ENCODE measurements around the gene NOX5.

The NOX5 gene

DNA sequence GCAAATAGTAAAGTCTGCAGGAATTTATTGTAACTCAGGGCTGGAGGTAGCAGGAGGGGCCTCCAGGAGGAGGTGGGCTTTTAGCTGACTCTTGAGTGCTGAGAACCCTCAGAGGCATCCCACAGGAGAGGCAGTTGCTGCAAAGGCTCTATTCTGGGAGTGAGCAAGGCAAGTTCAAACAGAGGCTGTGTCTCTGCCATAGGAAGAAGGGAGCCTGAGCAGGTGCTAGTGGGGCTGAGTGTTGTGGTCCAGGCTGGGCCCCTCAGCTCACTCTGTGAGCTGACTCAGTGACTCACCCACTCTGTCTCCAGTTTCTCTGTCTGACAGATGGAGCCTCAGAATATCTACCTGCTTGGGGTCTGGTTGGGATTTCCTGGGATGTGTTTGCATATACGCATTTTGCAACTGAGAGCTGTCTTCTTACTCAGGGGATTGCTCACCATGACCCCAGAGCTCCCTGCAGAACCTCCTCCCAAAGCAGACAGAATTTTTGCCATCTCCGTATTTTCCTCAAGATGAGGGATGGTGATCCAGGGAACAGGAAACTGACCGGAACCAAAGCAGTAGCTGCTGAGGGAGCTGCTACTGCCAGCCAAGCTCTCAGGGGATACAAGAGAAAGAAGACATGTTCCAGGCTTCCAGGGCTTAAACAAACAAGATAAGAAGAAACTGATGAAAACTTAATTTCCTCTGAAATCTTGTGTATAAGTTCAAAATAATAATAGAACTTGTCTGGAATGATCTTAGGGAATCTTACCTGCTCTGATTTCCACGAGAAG lies 13.6 kb upstream of the NOX5 start:
- Histone ChIP-seq H3K27ac (ENCODE audit: low read length) (no peak overlapping the region), H3K4me3 (ENCODE audit: low read length in 2 of 2) (no peak overlapping the region), H3K9ac (ENCODE audit: low read length in 2 of 2) (no peak overlapping the region), H3K4me1 (ENCODE audit: control insufficient read depth, insufficient read depth, low read length) (no peaks in the 10 kb centered on the region), H3K9me3 (ENCODE audit: control insufficient read depth in 2 of 2, low read length in 2 of 2) (no peaks in the 10 kb centered on the region), H3K27me3 (ENCODE audit: control insufficient read depth in 1 of 2, insufficient read depth in 2 of 2, low read length in 2 of 2) (no peaks in the 10 kb centered on the region), H3K36me3 (ENCODE audit: control insufficient read depth in 2 of 2, insufficient read depth in 2 of 2, low read length in 2 of 2) (no peaks in the 10 kb centered on the region)

DNA sequence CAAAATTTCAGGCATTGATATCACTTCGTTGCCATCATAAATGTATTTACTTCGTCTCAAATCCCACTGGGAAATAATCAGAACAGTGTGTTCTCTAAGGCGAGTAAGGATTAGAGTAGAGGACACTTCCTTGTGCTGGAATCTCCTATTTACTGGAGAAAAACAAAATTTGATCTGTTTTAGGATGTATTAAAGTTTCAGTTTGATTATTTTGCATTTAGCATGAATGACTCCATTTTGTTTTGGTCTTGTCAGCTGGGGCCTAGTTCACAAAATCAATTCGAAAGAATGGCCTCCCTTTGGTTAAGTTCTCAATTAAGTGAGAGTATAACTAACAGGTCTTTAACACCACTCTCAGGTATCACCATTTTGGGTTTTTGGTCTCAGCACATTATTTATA lies 11.7 kb upstream of the NOX5 start:
- Histone ChIP-seq H3K27ac (ENCODE audit: low read length) (no peak overlapping the region), H3K9ac (ENCODE audit: low read length in 2 of 2) (no peak overlapping the region), H3K4me1 (ENCODE audit: control insufficient read depth, insufficient read depth, low read length) (no peaks in the 10 kb centered on the region), H3K36me3 (ENCODE audit: control insufficient read depth in 2 of 2, insufficient read depth in 2 of 2, low read length in 2 of 2) (no peaks in the 10 kb centered on the region), H3K27me3 (ENCODE audit: control insufficient read depth in 1 of 2, insufficient read depth in 2 of 2, low read length in 2 of 2) (no peaks in the 10 kb centered on the region), H3K9me3 (ENCODE audit: control insufficient read depth in 2 of 2, low read length in 2 of 2) (peaks cover 2 to 5% of the 10 kb centered on the region in 2 donors), H3K4me3 (ENCODE audit: low read length in 2 of 2) (no peak overlapping the region)

DNA sequence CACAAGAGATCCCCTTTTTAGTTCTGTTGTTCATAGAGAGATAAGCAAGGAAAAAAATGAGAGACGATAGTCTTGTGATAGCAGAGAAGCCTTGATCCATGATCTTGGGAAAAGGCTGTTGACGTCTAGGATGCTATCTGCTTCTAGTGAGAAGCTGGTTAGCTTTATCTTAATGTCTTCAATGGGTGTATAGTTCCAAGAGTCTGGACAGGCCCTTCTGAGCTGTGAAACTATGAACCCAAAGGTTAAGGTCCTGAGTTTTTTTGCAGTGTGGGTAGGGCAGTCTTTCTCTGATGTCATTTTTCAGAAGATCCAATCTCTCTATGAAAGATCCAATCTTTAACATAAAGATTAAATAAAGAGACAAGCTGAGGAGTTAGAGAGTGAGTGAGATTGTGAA lies 10.5 kb upstream of the NOX5 start:
- Histone ChIP-seq H3K4me3 (ENCODE audit: low read length in 2 of 2) (no peak overlapping the region), H3K4me1 (ENCODE audit: control insufficient read depth, insufficient read depth, low read length) (no peaks in the 10 kb centered on the region), H3K9me3 (ENCODE audit: control insufficient read depth in 2 of 2, low read length in 2 of 2) (peaks cover 5 to 9% of the 10 kb centered on the region in 2 donors), H3K9ac (ENCODE audit: low read length in 2 of 2) (no peak overlapping the region), H3K36me3 (ENCODE audit: control insufficient read depth in 2 of 2, insufficient read depth in 2 of 2, low read length in 2 of 2) (no peaks in the 10 kb centered on the region), H3K27ac (ENCODE audit: low read length) (no peak overlapping the region), H3K27me3 (ENCODE audit: control insufficient read depth in 1 of 2, insufficient read depth in 2 of 2, low read length in 2 of 2) (no peaks in the 10 kb centered on the region)

DNA sequence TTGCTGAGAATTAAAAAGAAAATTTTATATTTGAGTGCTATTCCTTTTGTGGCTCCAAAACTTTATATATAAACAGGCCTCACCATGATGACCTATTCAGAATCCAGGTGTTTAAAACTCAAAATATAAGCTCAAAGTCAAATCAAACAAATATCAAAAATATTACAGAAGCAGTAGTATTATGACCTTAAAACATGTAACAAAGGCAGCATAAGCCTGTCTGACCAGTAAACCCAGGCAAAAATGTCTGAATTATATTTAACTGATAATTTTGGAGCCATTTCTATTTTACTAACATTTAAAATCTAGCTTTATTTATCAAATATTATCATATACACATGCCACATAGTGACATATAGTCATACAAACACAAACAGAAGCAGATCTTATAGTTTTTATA lies 6.4 kb upstream of the NOX5 start:
- Histone ChIP-seq H3K36me3 (ENCODE audit: control insufficient read depth in 2 of 2, insufficient read depth in 2 of 2, low read length in 2 of 2) (no peaks in the 10 kb centered on the region), H3K27ac (ENCODE audit: low read length) (no peak overlapping the region), H3K9ac (ENCODE audit: low read length in 2 of 2) (no peak overlapping the region), H3K27me3 (ENCODE audit: control insufficient read depth in 1 of 2, insufficient read depth in 2 of 2, low read length in 2 of 2) (no peaks in the 10 kb centered on the region), H3K9me3 (ENCODE audit: control insufficient read depth in 2 of 2, low read length in 2 of 2) (peaks cover 5 to 16% of the 10 kb centered on the region in 2 donors), H3K4me3 (ENCODE audit: low read length in 2 of 2) (no peak overlapping the region), H3K4me1 (ENCODE audit: control insufficient read depth, insufficient read depth, low read length) (no peaks in the 10 kb centered on the region)

DNA sequence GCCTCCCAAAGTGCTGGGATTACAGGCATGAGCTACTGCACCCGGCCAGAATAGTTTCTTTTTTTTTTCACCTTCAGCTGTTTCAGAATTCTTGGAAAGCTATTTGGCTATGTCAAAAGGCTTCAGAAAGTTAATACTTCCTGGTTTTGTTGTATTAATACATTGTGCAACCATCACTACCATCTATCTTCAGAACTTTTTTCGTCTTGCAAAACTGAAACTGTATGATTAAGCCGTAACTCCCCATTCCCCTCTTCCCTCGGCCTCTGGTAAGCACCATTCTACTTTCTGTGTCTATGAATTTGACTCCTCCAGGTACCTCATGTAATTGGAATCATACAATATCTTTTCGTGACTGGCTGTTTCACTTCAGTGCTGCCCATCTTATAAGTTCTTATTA lies 5.2 kb upstream of the NOX5 start:
- Histone ChIP-seq H3K4me1 (ENCODE audit: control insufficient read depth, insufficient read depth, low read length) (no peaks in the 10 kb centered on the region), H3K9me3 (ENCODE audit: control insufficient read depth in 2 of 2, low read length in 2 of 2) (peaks cover 5 to 16% of the 10 kb centered on the region in 2 donors), H3K27me3 (ENCODE audit: control insufficient read depth in 1 of 2, insufficient read depth in 2 of 2, low read length in 2 of 2) (no peaks in the 10 kb centered on the region), H3K27ac (ENCODE audit: low read length) (no peak overlapping the region), H3K4me3 (ENCODE audit: low read length in 2 of 2) (no peak overlapping the region), H3K36me3 (ENCODE audit: control insufficient read depth in 2 of 2, insufficient read depth in 2 of 2, low read length in 2 of 2) (no peaks in the 10 kb centered on the region), H3K9ac (ENCODE audit: low read length in 2 of 2) (no peak overlapping the region)

DNA sequence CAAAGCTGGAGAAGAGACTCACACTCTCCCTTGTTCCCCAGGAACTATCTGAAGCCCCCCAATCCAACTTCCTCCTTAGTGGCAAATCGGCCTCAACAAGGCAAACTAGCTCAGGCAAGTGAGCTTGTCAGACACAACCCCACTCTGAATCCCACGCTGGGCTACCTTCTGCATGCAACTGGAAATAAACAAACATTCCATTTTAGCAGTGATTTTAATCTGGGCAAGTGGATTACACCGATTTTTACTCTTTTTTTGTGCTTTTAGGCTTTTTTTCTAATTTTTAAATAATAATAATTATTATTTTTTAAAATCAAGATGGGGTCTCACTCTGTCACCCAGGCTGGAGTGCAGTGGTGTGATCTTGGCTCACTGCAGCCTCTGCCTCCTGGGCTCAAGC lies 2.9 kb upstream of the NOX5 start:
- Histone ChIP-seq H3K27me3 (ENCODE audit: control insufficient read depth in 1 of 2, insufficient read depth in 2 of 2, low read length in 2 of 2) (peaks cover 0 to 4% of the 10 kb centered on the region in 2 donors), H3K36me3 (ENCODE audit: control insufficient read depth in 2 of 2, insufficient read depth in 2 of 2, low read length in 2 of 2) (no peaks in the 10 kb centered on the region), H3K9me3 (ENCODE audit: control insufficient read depth in 2 of 2, low read length in 2 of 2) (peaks cover 5 to 16% of the 10 kb centered on the region in 2 donors), H3K4me1 (ENCODE audit: control insufficient read depth, insufficient read depth, low read length) (no peaks in the 10 kb centered on the region), H3K4me3 (ENCODE audit: low read length in 2 of 2) (no peak overlapping the region), H3K9ac (ENCODE audit: low read length in 2 of 2) (no peak overlapping the region), H3K27ac (ENCODE audit: low read length) (no peak overlapping the region)

DNA sequence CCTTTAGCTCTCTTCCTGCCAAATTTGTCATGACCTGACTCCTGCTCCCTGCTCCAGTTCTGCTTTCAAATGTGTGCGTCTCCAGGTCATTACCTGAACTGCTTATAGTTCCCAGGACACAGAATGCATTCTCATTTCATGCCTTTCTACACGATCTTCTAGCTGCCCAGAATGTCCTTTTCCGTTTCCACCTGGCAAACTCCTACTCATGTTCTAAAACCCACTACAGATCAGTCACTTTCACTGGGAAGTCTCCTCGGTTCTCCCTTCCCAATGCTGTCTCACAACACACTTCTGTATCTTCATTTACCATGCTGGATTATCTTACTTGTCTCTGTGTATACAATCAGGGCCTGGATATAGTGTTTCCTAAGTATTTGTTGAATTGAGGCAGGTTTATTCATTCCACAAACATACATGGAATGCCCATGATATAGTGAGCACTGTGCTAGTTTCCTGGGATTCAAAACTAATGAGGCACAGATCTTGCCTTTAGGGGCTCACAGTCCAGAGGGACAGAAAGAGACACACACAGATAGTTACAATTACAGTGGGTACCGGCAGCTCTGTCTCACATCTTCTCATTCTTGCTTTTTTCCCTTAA lies 1.6 kb upstream of the NOX5 start:
- H3K4me1 ChIP-seq (ENCODE audit: control insufficient read depth, insufficient read depth, low read length), result no peaks in the 10 kb centered on the region
- no peak overlapping the region for H3K27ac ChIP-seq (ENCODE audit: low read length)
- no peak overlapping the region for H3K4me3 ChIP-seq (ENCODE audit: low read length in 2 of 2)
- peaks cover 0 to 4% of the 10 kb centered on the region in 2 donors for H3K27me3 ChIP-seq (ENCODE audit: control insufficient read depth in 1 of 2, insufficient read depth in 2 of 2, low read length in 2 of 2)
- H3K9ac ChIP-seq (ENCODE audit: low read length in 2 of 2), result no peak overlapping the region
- no peaks in the 10 kb centered on the region for H3K36me3 ChIP-seq (ENCODE audit: control insufficient read depth in 2 of 2, insufficient read depth in 2 of 2, low read length in 2 of 2)
- H3K9me3 ChIP-seq (ENCODE audit: control insufficient read depth in 2 of 2, low read length in 2 of 2), result peaks cover 2 to 10% of the 10 kb centered on the region in 2 donors

DNA sequence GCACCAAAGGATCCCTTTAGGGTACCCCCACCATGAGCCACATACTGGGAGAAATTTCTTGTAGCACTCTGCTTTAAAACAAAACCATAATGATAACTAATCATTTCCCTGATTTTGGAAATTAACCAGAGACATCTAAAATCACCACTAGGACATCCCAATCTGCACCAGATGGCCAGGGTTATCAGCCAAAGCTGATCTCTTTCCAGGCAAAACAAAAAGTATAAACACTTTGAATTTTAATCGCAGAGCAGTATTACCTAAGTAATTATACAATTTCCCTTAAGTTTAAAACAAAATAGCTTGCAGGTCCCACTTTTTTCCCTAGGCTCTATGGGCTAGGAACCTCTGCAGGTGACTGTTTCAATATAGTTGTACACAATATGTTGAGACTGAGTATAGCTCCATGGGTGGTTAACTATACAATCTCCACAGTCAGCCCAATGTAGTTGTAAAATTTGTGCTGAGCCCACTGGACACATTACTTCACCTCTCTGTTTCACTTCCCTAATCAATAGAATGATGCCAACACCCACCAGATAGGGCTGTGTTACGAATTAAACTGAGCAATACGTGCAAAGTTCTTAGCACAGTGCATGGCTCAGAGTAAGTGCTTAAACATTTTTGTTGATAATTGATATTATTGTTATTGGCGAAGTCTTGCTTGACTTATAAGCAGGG lies 629 bp upstream of the NOX5 start:
- H3K27ac ChIP-seq (ENCODE audit: low read length), result no peak overlapping the region
- no peaks in the 10 kb centered on the region for H3K36me3 ChIP-seq (ENCODE audit: control insufficient read depth in 2 of 2, insufficient read depth in 2 of 2, low read length in 2 of 2)
- H3K27me3 ChIP-seq (ENCODE audit: control insufficient read depth in 1 of 2, insufficient read depth in 2 of 2, low read length in 2 of 2), result peaks cover 0 to 4% of the 10 kb centered on the region in 2 donors
- no peak overlapping the region for H3K9ac ChIP-seq (ENCODE audit: low read length in 2 of 2)
- no peaks in the 10 kb centered on the region for H3K4me1 ChIP-seq (ENCODE audit: control insufficient read depth, insufficient read depth, low read length)
- no peak overlapping the region for H3K4me3 ChIP-seq (ENCODE audit: low read length in 2 of 2)
- H3K9me3 ChIP-seq (ENCODE audit: control insufficient read depth in 2 of 2, low read length in 2 of 2), result peaks cover 0 to 8% of the 10 kb centered on the region in 2 donors

DNA sequence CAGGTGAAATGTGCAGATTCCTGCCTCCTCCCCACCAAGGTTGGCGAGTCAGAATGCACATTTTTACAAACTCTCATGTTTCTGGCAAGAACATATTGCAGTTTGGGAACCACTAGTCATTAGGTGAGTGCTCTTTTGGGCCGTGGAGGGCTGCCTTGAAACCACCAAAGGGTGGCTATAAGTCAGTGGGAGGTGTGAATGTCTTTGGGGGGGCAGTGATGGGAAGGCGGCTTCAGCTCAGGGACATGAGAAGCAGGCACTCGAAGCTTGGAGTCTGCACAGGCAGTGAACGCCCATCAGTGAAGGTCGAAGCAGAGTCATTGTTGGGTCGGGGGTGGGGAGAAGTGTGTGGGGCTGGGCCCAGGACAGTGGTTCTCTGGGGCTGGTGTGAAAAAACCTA lies 1.1 kb downstream of the NOX5 start:
- Histone ChIP-seq H3K27me3 (ENCODE audit: control insufficient read depth in 1 of 2, insufficient read depth in 2 of 2, low read length in 2 of 2) (peaks cover 0 to 4% of the 10 kb centered on the region in 2 donors), H3K4me3 (ENCODE audit: low read length in 2 of 2) (no peak overlapping the region), H3K36me3 (ENCODE audit: control insufficient read depth in 2 of 2, insufficient read depth in 2 of 2, low read length in 2 of 2) (no peaks in the 10 kb centered on the region), H3K4me1 (ENCODE audit: control insufficient read depth, insufficient read depth, low read length) (no peaks in the 10 kb centered on the region), H3K9me3 (ENCODE audit: control insufficient read depth in 2 of 2, low read length in 2 of 2) (no peaks in the 10 kb centered on the region), H3K9ac (ENCODE audit: low read length in 2 of 2) (no peak overlapping the region), H3K27ac (ENCODE audit: low read length) (no peak overlapping the region)

DNA sequence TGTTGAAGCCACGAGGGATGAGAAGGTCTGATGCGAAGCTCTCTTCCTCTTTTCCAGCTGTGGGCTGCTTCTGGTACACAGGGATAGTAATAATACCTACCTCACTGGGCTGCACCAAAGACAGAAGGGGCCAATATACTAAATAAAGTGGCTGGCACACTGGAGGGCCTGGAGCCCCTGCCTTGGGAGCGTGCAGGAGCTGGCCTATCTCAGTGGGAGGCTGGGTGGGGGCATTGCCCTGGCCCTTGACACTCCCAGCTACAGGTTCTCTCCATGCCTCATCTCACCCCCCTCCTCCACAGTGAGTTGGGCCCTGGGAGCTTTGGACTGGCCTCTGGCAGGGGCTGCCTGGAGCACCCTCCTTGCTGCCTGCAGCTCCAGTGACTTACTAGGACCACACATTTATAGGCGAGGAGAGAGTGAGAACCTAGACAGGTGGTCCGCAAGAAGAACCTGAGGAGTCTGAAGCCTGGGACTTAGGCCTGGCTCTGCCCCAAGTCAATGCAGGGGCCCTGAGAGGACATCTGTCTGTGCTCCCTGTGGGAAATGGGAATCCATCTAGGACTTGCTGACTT lies 1.6 kb downstream of the NOX5 start:
- H3K36me3 ChIP-seq (ENCODE audit: control insufficient read depth in 2 of 2, insufficient read depth in 2 of 2, low read length in 2 of 2), result no peaks in the 10 kb centered on the region
- no peak overlapping the region for H3K4me3 ChIP-seq (ENCODE audit: low read length in 2 of 2)
- peaks cover 0 to 4% of the 10 kb centered on the region in 2 donors for H3K27me3 ChIP-seq (ENCODE audit: control insufficient read depth in 1 of 2, insufficient read depth in 2 of 2, low read length in 2 of 2)
- no peak overlapping the region for H3K9ac ChIP-seq (ENCODE audit: low read length in 2 of 2)
- no peak overlapping the region for H3K27ac ChIP-seq (ENCODE audit: low read length)
- H3K9me3 ChIP-seq (ENCODE audit: control insufficient read depth in 2 of 2, low read length in 2 of 2), result no peaks in the 10 kb centered on the region
- no peaks in the 10 kb centered on the region for H3K4me1 ChIP-seq (ENCODE audit: control insufficient read depth, insufficient read depth, low read length)
